Skin of body (tissue), 3 donors: ENCODE measurements around the gene KIFC3. TPM values are rescaled to one million over a fixed set of nuclear protein-coding genes. Genes with fewer than 3 reads are reported as not detected.
"Not testable (repeated sequence)": the region's sequence is repeated elsewhere in the genome, so short reads cannot be mapped to it uniquely, and the experiment has no call there.

Experiments
- DNase-seq: peaks from one replicate; lab custom pipeline; 2025; lab: John Stamatoyannopoulos, UW
- small RNA-seq: library from RNA; depleted of rRNA; stranded (forward); fragments of <200 nt; gene quantifications from one replicate; pipeline ENCODE3, GENCODE V24; 2014; ENCODE audit warnings: low replicate concordance
- total RNA-seq: library from RNA; depleted of rRNA; stranded (reverse); fragments of >200 nt; gene quantifications from one replicate; pipeline ENCODE4 v1.2.3, GENCODE V29; 2014

Gene KIFC3
- total RNA-seq, 1 donor from 2014 or later = 21.3 TPM

DNA sequence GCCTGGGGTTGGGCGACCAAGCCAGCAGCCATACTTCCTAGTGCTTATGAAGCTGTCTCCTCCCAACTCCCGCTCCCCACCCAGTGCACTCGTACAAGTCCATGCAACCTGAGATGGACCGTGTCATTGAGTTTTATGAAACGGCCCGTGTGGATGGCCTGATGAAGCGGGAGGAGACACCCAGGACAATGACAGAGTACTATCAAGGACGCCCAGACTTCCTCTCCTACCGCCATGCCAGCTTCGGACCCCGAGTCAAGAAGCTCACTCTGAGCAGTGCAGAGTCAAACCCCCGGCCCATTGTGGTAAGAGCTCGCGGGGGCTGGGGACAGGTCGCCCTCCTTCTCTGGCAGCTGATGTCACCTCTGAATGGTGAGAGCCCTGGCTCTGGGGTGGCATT lies 77.8 kb downstream of the KIFC3 start:
- no peak for DNase-seq

DNA sequence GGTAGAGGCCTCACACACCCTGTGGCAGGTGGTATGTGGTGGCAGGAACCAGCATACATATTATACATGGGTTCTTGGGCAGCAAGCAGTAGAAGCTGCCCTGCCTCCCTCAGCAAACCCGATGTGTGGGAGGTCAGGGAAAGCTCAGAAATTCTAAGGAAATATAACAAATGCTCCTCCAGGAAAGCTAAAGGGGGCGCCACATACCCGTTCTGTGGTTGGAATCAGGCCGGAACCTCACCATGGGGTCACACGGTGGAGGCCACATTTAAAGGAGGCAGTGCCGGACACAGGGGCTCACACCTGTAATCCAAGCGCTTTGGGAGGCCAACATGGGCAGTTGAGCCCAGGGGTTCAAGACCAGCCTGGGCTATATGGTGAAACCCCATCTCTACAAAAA lies 79.1 kb downstream of the KIFC3 start:
- no peak for DNase-seq

DNA sequence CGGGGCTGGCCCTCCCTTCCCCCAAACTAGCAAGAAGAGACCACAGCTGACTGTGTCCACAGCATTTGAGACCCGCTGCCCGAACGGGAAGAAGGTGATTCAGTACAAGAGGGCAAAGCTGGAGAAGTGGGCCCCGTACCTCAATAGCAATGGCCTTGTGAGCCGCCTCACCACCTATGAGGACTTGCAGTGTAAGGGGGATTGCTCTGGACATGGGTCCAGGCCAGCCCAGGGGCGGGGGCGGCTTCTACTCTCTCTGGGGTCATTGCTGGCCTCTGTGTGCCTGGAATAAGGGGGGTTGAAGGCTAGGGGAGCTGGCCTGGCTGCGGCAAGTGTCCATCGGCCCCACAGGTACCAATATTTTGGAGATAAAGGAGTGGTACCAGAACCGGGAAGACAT lies 79.6 kb downstream of the KIFC3 start:
- no peak for DNase-seq

DNA sequence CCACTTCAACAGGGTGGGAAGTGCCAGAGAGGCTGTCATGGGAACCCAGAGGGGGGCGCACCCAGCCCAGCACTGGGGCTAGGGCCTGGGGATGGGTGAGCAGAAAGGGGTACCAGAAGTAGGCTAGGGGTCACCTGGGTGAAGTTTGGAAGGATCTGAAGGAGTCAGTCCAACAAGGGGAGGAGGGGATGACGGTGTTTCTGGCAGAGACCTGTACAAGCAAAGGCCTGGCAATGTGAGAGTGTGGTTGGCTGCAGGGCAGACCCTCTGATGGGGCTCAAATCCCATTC lies 80.1 kb downstream of the KIFC3 start:
- DNase-seq = no peak

DNA sequence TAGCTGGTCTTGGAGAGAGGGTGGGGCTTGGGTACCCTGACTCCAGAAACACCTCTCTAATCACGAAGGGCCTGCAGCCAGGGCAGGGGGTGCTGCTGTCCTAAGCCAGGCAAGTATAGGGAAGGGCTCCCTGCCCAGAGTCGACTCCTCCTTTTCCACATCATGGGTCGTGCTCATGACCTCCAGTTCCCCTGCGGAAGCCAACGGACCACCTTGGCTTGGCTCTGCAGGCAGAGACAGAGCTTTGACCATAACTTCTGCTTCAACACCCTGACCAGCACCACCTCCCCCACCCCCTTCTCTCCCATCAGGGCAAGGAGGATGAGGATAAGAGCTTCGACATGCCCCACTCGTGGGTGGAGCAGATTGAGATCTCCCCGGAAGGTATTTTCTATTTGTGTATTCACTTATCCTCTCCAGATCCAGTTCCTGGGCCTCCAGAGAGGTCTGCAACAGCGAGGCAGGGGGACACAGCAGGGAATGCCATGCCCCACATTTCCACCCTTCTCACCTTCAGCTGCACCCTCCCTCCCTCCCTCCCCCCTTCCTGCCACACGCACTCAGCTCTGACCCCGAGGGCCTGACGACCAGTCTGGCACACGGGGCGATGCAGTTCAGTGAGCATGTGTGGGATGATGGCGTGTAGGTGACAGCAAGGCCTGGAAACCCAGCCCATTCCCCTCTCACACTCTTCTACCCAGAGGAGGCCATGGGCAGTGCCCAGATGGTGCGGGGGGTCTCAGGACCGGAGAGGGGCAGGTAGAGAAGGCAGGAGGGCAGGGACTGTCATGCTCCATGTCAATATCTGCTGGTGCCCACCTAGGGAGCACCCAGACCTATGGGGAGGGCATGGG lies 80.7 kb downstream of the KIFC3 start:
- DNase-seq = no peak

DNA sequence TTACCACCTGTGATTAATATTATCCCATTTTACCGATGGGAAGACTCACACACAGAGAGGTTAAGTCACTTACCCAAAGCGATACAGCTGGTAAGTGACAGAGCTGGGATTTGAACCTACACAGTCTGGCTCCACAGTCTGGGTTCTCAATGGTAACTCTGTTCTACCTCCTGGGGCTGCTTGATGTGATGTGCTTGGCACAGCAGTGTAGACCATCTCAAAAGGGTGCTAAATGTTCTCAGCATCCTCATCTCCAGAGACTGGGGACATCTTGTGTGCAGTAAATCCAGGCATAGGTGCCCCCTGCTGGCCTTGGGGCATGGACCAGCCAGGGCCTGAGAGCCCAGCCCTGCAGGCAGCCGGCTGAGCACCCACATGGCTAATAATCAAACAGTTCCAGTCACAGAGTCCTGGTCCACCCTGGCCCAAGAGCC lies 82.1 kb downstream of the KIFC3 start:
- no peak for DNase-seq

DNA sequence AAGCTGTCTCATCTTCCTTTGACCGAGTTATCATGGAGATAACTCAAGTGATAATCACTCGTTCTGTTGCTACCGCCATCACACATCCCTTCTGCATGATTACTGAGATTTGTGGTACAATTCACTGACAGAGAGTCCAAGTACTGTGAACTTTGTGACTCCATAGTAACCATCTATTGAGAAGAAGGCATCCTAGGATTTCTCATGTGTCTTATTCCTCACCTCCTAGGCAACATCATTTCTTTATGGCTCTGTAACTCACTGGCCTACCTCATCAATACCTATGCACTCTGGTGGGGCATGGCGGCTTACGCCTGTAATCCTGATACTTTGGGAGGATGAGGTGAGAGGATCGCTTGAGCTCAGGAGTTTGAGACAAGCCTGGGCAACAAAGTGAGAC lies 88.2 kb downstream of the KIFC3 start:
- no peak for DNase-seq

DNA sequence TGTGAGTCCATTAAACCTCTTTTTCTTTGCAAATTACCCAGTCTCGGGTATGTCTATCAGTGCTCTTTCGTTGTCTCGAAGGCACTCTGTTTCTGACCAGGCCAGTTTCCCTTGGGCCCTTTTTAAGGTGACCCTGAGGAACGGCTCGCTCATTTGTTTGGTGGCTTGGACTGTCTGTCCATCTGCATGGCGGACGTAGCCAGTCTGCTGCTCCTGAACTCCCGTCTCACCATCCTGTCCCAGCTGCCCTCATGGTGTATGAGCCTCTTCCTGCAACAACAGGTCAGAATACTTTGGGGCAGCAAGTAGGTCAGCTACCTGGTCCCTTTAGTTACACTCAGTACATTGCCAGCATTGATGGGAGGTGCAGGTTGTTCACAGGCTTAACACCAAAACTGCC lies 88.7 kb downstream of the KIFC3 start:
- DNase-seq = no peak

DNA sequence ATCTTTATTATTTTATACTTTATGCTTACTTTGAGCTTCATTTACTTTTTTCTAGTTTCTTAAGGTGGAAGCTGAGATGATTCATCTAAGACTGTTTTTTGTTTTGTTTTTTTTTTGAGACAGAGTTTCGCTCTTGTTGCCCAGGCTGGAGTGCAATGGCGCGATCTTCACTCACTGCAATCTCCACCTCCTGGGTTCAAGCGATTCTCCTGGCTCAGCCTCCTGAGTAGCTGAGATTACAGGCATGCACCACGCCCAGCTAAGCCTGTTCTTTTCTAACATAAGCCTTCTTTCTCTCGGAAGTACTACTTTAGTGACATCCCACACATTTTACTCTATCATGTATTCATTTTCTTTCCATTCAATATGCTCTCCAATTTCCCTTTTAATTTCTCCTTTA lies 89.7 kb downstream of the KIFC3 start:
- not testable (repeated sequence) for DNase-seq

DNA sequence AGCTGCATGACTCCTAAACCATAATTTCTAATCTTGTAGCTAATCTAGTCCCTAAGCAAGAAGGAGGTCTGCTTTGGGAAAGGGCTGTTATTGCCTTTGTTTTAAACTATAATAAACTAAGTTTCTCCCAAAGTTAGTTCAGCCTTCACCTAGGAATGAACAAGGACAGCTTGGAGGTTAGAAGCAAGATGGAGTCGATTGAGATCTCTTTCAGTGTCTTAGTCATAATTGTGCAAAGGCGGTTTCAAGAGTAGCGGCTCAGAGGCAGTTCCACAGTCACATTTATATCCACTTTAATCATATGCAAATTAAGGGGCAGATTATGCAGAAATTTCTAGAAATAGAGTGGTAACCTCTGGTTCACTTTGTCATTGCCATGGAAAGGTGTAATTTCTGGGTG lies 90.3 kb downstream of the KIFC3 start:
- DNase-seq = no peak

DNA sequence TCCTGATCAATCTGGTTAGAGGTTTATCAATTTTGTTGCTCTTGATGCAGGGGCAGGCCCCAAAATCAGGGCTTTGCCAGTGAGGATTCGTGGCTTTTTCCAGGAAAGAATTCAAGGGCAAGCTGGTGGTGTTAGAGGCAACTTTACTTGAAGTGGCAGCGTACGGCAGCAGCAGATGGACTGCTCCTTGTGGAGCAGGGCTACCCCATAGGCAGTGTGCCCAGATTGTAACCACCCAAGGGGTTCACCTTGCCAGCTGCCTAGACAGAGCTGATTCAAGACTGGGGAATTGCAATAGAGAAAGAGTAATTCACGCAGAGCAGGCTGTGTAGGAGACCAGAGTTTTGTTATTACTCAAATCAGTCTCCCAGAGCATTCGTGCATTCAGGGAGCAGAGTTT lies 90.9 kb downstream of the KIFC3 start:
- DNase-seq = no peak

DNA sequence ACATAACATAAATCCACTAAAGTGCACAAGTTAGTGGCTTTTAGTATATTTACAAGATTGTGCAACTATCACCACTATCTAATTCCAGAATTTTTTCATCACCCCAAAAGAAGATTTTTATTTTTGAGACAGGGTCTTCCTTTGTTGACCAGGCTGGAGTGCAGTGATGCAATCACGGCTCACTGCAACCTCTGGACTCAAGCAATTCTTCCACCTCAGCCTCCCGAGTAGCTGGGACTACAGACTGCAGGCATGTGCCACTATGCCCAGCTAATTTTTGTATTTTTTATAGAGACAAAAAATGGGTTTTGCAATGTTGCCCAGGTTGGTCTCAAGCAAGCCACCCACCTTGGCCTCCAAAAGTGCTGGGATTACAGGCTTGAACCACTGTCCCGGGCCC lies 92.6 kb downstream of the KIFC3 start:
- no peak for DNase-seq

Small RNA genes lying within 50 kb of the gene (small RNA-seq; reads per million reads assigned to genes)
- 0.14 reads per million for gene MIR6772
- gene RNU6-20P = not detected

Other genes with a start within 250 kb of the KIFC3 start
- gene ADGRG1, start 173.9 kb downstream of the KIFC3 start, total RNA-seq = 32.0 TPM
- gene ADGRG3, start 134.2 kb downstream of the KIFC3 start, total RNA-seq = 2.5 TPM
- not detected for gene DRC7, start 107.7 kb downstream of the KIFC3 start, total RNA-seq
- 13.8 TPM for gene KATNB1, start 66.7 kb downstream of the KIFC3 start, total RNA-seq
- gene CNGB1, start 168.6 kb upstream of the KIFC3 start, total RNA-seq = 0.20 TPM
- gene ZNF319, start 198.2 kb upstream of the KIFC3 start, total RNA-seq = 2.4 TPM
- 5.1 TPM for gene USB1, start 198.9 kb upstream of the KIFC3 start, total RNA-seq
- 6.6 TPM for gene MMP15, start 223.3 kb upstream of the KIFC3 start, total RNA-seq